Ovary (tissue), 9 donors: ENCODE measurements around the gene ROM1. TPM values are rescaled to one million over a fixed set of nuclear protein-coding genes. Genes with fewer than 3 reads are reported as not detected.
A peak's percentile ranks its signal among the peaks of the same experiment; 100 is the strongest.

Source experiments
- DNase-seq, 5 donors: peaks; one replicate each; pipeline ENCODE4 v3.0.0-alpha.2; 2019 to 2020
- H3K27ac ChIP-seq, 2 donors: fragments of 200-600 bp; one replicate each; pipeline versions ENCODE4 v1.5.1 to v1.8.0; 2019 to 2022
- H3K27me3 ChIP-seq: fragments of 200-600 bp; one replicate; pipeline ENCODE4 v1.8.0; 2022
- H3K36me3 ChIP-seq: fragments of 200-600 bp; sonication (generic); one replicate; pipeline ENCODE4 v1.5.1; 2019
- H3K4me1 ChIP-seq: one replicate; pipeline ENCODE4 v1.8.1; 2013; ENCODE audit warnings: mild to moderate bottlenecking, moderate library complexity; ENCODE audit not compliant: insufficient read depth
- H3K4me3 ChIP-seq: fragments of 200-600 bp; sonication (generic); one replicate; pipeline ENCODE4 v1.5.1; 2017
- H3K9me3 ChIP-seq, 2 donors: fragments of 200-600 bp in 1 of 2; sonication (generic) in 1 of 2; one replicate each; pipeline versions ENCODE4 v1.5.1 to v1.8.1; 2013 to 2019; ENCODE audit warnings: mild to moderate bottlenecking in 1 of 2, moderate library complexity in 1 of 2
- CTCF ChIP-seq, 3 donors: fragments of 450-650 bp in 2 of 3; fragments of 200-600 bp in 1 of 3; IDR thresholded peaks; one replicate each; pipeline versions ENCODE4 v1.5.1 to v1.8.0; 2016 to 2022; ENCODE audit warnings: antibody characterized with exemption in 3 of 3, mild to moderate bottlenecking in 1 of 3
- EP300 ChIP-seq: sonication (generic); formaldehyde crosslinking; IDR thresholded peaks from one replicate; pipeline ENCODE4 v1.6.1; 2017; ENCODE audit warnings: antibody characterized with exemption
- POLR2A ChIP-seq: fragments of 450-650 bp; IDR thresholded peaks from one replicate; pipeline ENCODE4 v1.6.1; 2017; ENCODE audit warnings: antibody characterized with exemption, mild to moderate bottlenecking, moderate library complexity
- WGBS, 3 donors: extraction: QIAGEN DNeasy Blood & Tissue Kit in 1 of 3; methylation state at CpG; one replicate each; pipeline versions ENCODE4 v1.1.5 to v1.1.7; 2013 to 2017; 5-methylcytosine and 5-hydroxymethylcytosine counted together
- intact Hi-C, 4 donors: fragments of 100-400 bp; cut with DNase I; formaldehyde crosslinking; loops; one replicate each; pipeline versions ENCODE4 v1.11.0 to v1.15.1; 2022 to 2023
- microRNA-seq, 3 donors: library from miRNA; unstranded; fragments of <30 nt; microRNA quantifications; one replicate each; pipeline versions ENCODE4 to v1.2.0, GENCODE V29; 2019 to 2020
- polyA plus RNA-seq, 2 donors: library from polyadenylated mRNA; stranded (reverse); fragments of 200-250 nt in 1 of 2; fragments of 350-450 nt in 1 of 2; fragmentation: Illumina TruSeq in 1 of 2; extraction: RNeasy Lipid Tissue Mini Kit (QIAGEN cat#74804) in 1 of 2; gene quantifications; one replicate each; pipeline ENCODE4 v1.2.3, GENCODE V29; 2013 to 2014
- small RNA-seq: library from RNA; depleted of rRNA; stranded (forward); fragments of <200 nt; gene quantifications from one replicate; pipeline ENCODE3, GENCODE V24; 2016
- total RNA-seq, 7 donors: library from RNA; depleted of rRNA in 2 of 7; stranded (reverse); fragments of >200 nt in 2 of 7; fragmentation: NEBNext Ultra II Directional in 3 of 7; extraction: Animal tissue kit (Norgen Biotek cat#: 25700) in 3 of 7; gene quantifications; one replicate each; pipeline versions ENCODE4 v1.1.0 to v1.2.4, GENCODE V29; 2016 to 2023
- donor health status: DM: no; HTN: no; CAD: no; lungs with moderate emphysema.
- donor health status: DM: no; HTN: no; CAD: no.
- donor health status: Bipolar disorder and iron deficiency.
- donor health status: DM: yes; HTN: yes; CAD: no.
- donor health status: DM: no; HTN: no; CAD: no.
- donor health status: DM: yes; HTN: yes; CAD: no.

Gene ROM1
- total and polyA plus RNA-seq, 9 donors = 9.2 to 22.4 (median 10.8) TPM

GRCh38 chr11:62652161-62653006 is 39.3 kb downstream of the ROM1 start:
- no peaks in the 10 kb centered on the region for H3K27me3 ChIP-seq
- H3K4me1 ChIP-seq = peaks cover 3% of the 10 kb centered on the region
- no peak for TF ChIP-seq POLR2A
- TF ChIP-seq CTCF (IDR thresholded peaks at IDR 0.05) = no peak
- no peak for TF ChIP-seq EP300
- WGBS, 3 donors = 35 to 37% (median 37%) methylated on average over 16 of the region's 16 CpGs
- H3K27ac ChIP-seq = peak overlapping the region; percentile 81 to 83
- intact Hi-C loops = no loop called here
- peak overlapping the region; percentile 84 for H3K4me3 ChIP-seq
- peaks cover 2% of the 10 kb centered on the region for H3K36me3 ChIP-seq
- DNase-seq = no peak
- no peaks in the 10 kb centered on the region for H3K9me3 ChIP-seq

GRCh38 chr11:62654297-62654696 is 41.2 kb downstream of the ROM1 start:
- WGBS, 3 donors = 64 to 78% (median 68%) methylated on average over 11 of the region's 11 CpGs
- Histone ChIP-seq H3K36me3 (no peaks in the 10 kb centered on the region), H3K27ac (no peak overlapping the region), H3K4me3 (no peak overlapping the region), H3K4me1 (peaks cover 3% of the 10 kb centered on the region), H3K27me3 (no peaks in the 10 kb centered on the region), H3K9me3 (no peaks in the 10 kb centered on the region)
- intact Hi-C loops = no loop called here
- DNase-seq = no peak
- TF ChIP-seq POLR2A (no peak), EP300 (no peak), CTCF (IDR thresholded peaks at IDR 0.05) (no peak)

- Histone ChIP-seq H3K9me3 (no peaks in the 10 kb centered on the region), H3K4me1 (peaks cover 3% of the 10 kb centered on the region), H3K27ac (no peak overlapping the region), H3K36me3 (no peaks in the 10 kb centered on the region), H3K4me3 (no peak overlapping the region), H3K27me3 (no peaks in the 10 kb centered on the region)
- DNase-seq = no peak
- intact Hi-C loops = no loop called here
- WGBS, 3 donors = 53 to 69% (median 67%) methylated on average over 5 of the region's 5 CpGs
- TF ChIP-seq EP300 (no peak), POLR2A (no peak), CTCF (IDR thresholded peaks at IDR 0.05) (no peak)
Observed at GRCh38 chr11:62656796-62657429, 43.9 kb downstream of the ROM1 start.

GRCh38 chr11:62664405-62665074 is 51.5 kb downstream of the ROM1 start:
- Histone ChIP-seq H3K4me1 (peaks cover 7% of the 10 kb centered on the region), H3K4me3 (peak overlapping the region; percentile 71), H3K27ac (peak overlapping the region; percentile 75 to 79), H3K9me3 (no peaks in the 10 kb centered on the region), H3K36me3 (no peaks in the 10 kb centered on the region), H3K27me3 (no peaks in the 10 kb centered on the region)
- WGBS, 3 donors = 2 to 3% (median 2%) methylated on average over 32 to 36 of the region's 36 CpGs
- TF ChIP-seq CTCF (IDR thresholded peaks at IDR 0.05) (no peak), EP300 (no peak), POLR2A (no peak)
- intact Hi-C loops = no loop called here
- DNase-seq = no peak

Small RNAs within 50 kb of the gene (microRNA-seq; reads per million reads assigned to microRNA genes)
- gene MIR6747 = 0.38 to 1.3 (median 0.71) reads per million in 3 donors

Small RNAs within 50 kb of the gene (small RNA-seq; reads per million reads assigned to genes)
- not detected for gene AP001458.1
- not detected for gene MIR6747

Other genes starting within 250 kb of the ROM1 start
- gene SCGB1A1, start 194.2 kb upstream of the ROM1 start, total RNA-seq = 10 to 100 TPM in 1 of 7 donors, 1 to 10 TPM in 1, not detected in 5; 1.8 to 11.6 TPM
- not detected for gene SCGB1A1, start 194.2 kb upstream of the ROM1 start, polyA plus RNA-seq
- 100 to 1,000 TPM; 353 to 699 (median 607) TPM for gene AHNAK, start 66.5 kb upstream of the ROM1 start, total RNA-seq
- gene AHNAK, start 66.5 kb upstream of the ROM1 start, polyA plus RNA-seq = 100 to 1,000 TPM; 114 to 376 TPM
- gene EEF1G, start 39.4 kb upstream of the ROM1 start, total RNA-seq = 1,000 to 10,000 TPM; 2,147 to 3,018 (median 2,446) TPM
- gene EEF1G, start 39.4 kb upstream of the ROM1 start, polyA plus RNA-seq = 1,000 to 10,000 TPM; 2,476 to 3,023 TPM
- gene TUT1, start 21.7 kb upstream of the ROM1 start, total RNA-seq = 10 to 100 TPM in 5 of 7 donors, 1 to 10 TPM in 2; 6.9 to 27.3 (median 21.1) TPM
- 10 to 100 TPM in 1 of 2 donors, 1 to 10 TPM in 1; 5.9 to 18.3 TPM for gene TUT1, start 21.7 kb upstream of the ROM1 start, polyA plus RNA-seq
- gene MTA2, start 11.4 kb upstream of the ROM1 start, total RNA-seq = 100 to 1,000 TPM in 3 of 7 donors, 10 to 100 TPM in 4; 41.5 to 130 (median 89.8) TPM
- gene MTA2, start 11.4 kb upstream of the ROM1 start, polyA plus RNA-seq = 10 to 100 TPM; 54.2 to 90.4 TPM
- 100 to 1,000 TPM in 3 of 7 donors, 10 to 100 TPM in 4; 38.1 to 138 (median 96.0) TPM for gene EML3, start 482 bp upstream of the ROM1 start, total RNA-seq
- 10 to 100 TPM; 29.9 to 59.1 TPM for gene EML3, start 482 bp upstream of the ROM1 start, polyA plus RNA-seq
- gene B3GAT3, start 8.7 kb downstream of the ROM1 start, total RNA-seq = 10 to 100 TPM; 16.6 to 56.6 (median 33.9) TPM
- gene B3GAT3, start 8.7 kb downstream of the ROM1 start, polyA plus RNA-seq = 10 to 100 TPM in 1 of 2 donors, 1 to 10 TPM in 1; 1.3 to 29.2 TPM
- gene GANAB, start 33.4 kb downstream of the ROM1 start, total RNA-seq = 100 to 1,000 TPM in 5 of 7 donors, 10 to 100 TPM in 2; 91.4 to 278 (median 228) TPM
- gene GANAB, start 33.4 kb downstream of the ROM1 start, polyA plus RNA-seq = 100 to 1,000 TPM; 157 to 280 TPM
- gene INTS5, start 40.0 kb downstream of the ROM1 start, total RNA-seq = 10 to 100 TPM; 16.0 to 26.4 (median 21.8) TPM
- 10 to 100 TPM in 1 of 2 donors, 1 to 10 TPM in 1; 4.6 to 12.3 TPM for gene INTS5, start 40.0 kb downstream of the ROM1 start, polyA plus RNA-seq
- gene C11orf98, start 52.0 kb downstream of the ROM1 start, total RNA-seq = 10 to 100 TPM; 24.2 to 62.3 (median 35.1) TPM
- gene C11orf98, start 52.0 kb downstream of the ROM1 start, polyA plus RNA-seq = 10 to 100 TPM; 50.8 to 55.5 TPM
- 10 to 100 TPM; 14.2 to 31.5 (median 21.7) TPM for gene CSKMT, start 52.1 kb downstream of the ROM1 start, total RNA-seq
- gene CSKMT, start 52.1 kb downstream of the ROM1 start, polyA plus RNA-seq = 10 to 100 TPM in 1 of 2 donors, 1 to 10 TPM in 1; 3.6 to 16.9 TPM
- 10 to 100 TPM in 2 of 7 donors, 1 to 10 TPM in 5; 7.1 to 13.7 (median 8.9) TPM for gene UQCC3, start 58.4 kb downstream of the ROM1 start, total RNA-seq
- gene UQCC3, start 58.4 kb downstream of the ROM1 start, polyA plus RNA-seq = 1 to 10 TPM; 1.6 to 9.6 TPM
- gene LBHD1, start 59.0 kb downstream of the ROM1 start, total RNA-seq = 1 to 10 TPM; 2.4 to 6.0 (median 4.6) TPM
- gene LBHD1, start 59.0 kb downstream of the ROM1 start, polyA plus RNA-seq = 1 to 10 TPM; 2.6 to 5.3 TPM
- gene UBXN1, start 65.8 kb downstream of the ROM1 start, total RNA-seq = 100 to 1,000 TPM; 106 to 239 (median 170) TPM
- gene UBXN1, start 65.8 kb downstream of the ROM1 start, polyA plus RNA-seq = 100 to 1,000 TPM in 1 of 2 donors, 10 to 100 TPM in 1; 97.6 to 284 TPM
- gene LRRN4CL, start 76.3 kb downstream of the ROM1 start, total RNA-seq = 10 to 100 TPM; 19.5 to 38.6 (median 25.5) TPM
- gene LRRN4CL, start 76.3 kb downstream of the ROM1 start, polyA plus RNA-seq = 10 to 100 TPM; 18.5 to 23.1 TPM
- gene BSCL2, start 94.2 kb downstream of the ROM1 start, total RNA-seq = 100 to 1,000 TPM in 1 of 7 donors, 10 to 100 TPM in 6; 31.4 to 122 (median 57.2) TPM
- 10 to 100 TPM; 49.2 to 57.8 TPM for gene BSCL2, start 94.2 kb downstream of the ROM1 start, polyA plus RNA-seq
- gene GNG3, start 94.4 kb downstream of the ROM1 start, total RNA-seq = under 1 TPM in 5 of 7 donors, not detected in 2; 0.27 to 0.73 (median 0.37) TPM
- under 1 TPM; 0.18 to 0.30 TPM for gene GNG3, start 94.4 kb downstream of the ROM1 start, polyA plus RNA-seq
- gene HNRNPUL2, start 114.2 kb downstream of the ROM1 start, total RNA-seq = 10 to 100 TPM; 11.0 to 50.0 (median 41.2) TPM
- 10 to 100 TPM; 38.0 to 81.2 TPM for gene HNRNPUL2, start 114.2 kb downstream of the ROM1 start, polyA plus RNA-seq
- gene TTC9C, start 115.2 kb downstream of the ROM1 start, total RNA-seq = 10 to 100 TPM; 19.4 to 42.9 (median 30.4) TPM
- gene TTC9C, start 115.2 kb downstream of the ROM1 start, polyA plus RNA-seq = 10 to 100 TPM; 30.5 to 53.6 TPM
- 10 to 100 TPM in 4 of 7 donors, 1 to 10 TPM in 3; 4.4 to 18.2 (median 11.8) TPM for gene ZBTB3, start 140.9 kb downstream of the ROM1 start, total RNA-seq
- 1 to 10 TPM; 3.5 to 4.5 TPM for gene ZBTB3, start 140.9 kb downstream of the ROM1 start, polyA plus RNA-seq
- 10 to 100 TPM; 42.1 to 77.0 (median 53.6) TPM for gene POLR2G, start 148.3 kb downstream of the ROM1 start, total RNA-seq
- gene POLR2G, start 148.3 kb downstream of the ROM1 start, polyA plus RNA-seq = 100 to 1,000 TPM; 100 to 108 TPM
- gene TAF6L, start 158.1 kb downstream of the ROM1 start, total RNA-seq = 10 to 100 TPM; 15.9 to 33.6 (median 26.3) TPM
- gene TAF6L, start 158.1 kb downstream of the ROM1 start, polyA plus RNA-seq = 10 to 100 TPM in 1 of 2 donors, 1 to 10 TPM in 1; 5.4 to 26.5 TPM
- 100 to 1,000 TPM in 1 of 7 donors, 10 to 100 TPM in 6; 32.7 to 101 (median 36.5) TPM for gene TMEM179B, start 174.1 kb downstream of the ROM1 start, total RNA-seq
- 10 to 100 TPM; 54.4 to 91.7 TPM for gene TMEM179B, start 174.1 kb downstream of the ROM1 start, polyA plus RNA-seq
- 10 to 100 TPM; 12.0 to 26.9 (median 13.1) TPM for gene TMEM223, start 178.7 kb downstream of the ROM1 start, total RNA-seq
- 10 to 100 TPM; 13.7 to 15.5 TPM for gene TMEM223, start 178.7 kb downstream of the ROM1 start, polyA plus RNA-seq
- 10 to 100 TPM; 48.8 to 96.8 (median 77.7) TPM for gene NXF1, start 192.2 kb downstream of the ROM1 start, total RNA-seq
- gene NXF1, start 192.2 kb downstream of the ROM1 start, polyA plus RNA-seq = 100 to 1,000 TPM in 1 of 2 donors, 10 to 100 TPM in 1; 99.4 to 125 TPM
- 10 to 100 TPM; 33.2 to 60.7 (median 49.1) TPM for gene STX5, start 218.8 kb downstream of the ROM1 start, total RNA-seq
- 10 to 100 TPM; 39.6 to 50.1 TPM for gene STX5, start 218.8 kb downstream of the ROM1 start, polyA plus RNA-seq
- gene TEX54, start 219.6 kb downstream of the ROM1 start, total RNA-seq = not detected
- not detected for gene TEX54, start 219.6 kb downstream of the ROM1 start, polyA plus RNA-seq
- 10 to 100 TPM; 36.5 to 70.6 (median 61.1) TPM for gene WDR74, start 226.3 kb downstream of the ROM1 start, total RNA-seq
- gene WDR74, start 226.3 kb downstream of the ROM1 start, polyA plus RNA-seq = 10 to 100 TPM; 25.1 to 39.4 TPM